OCI-LY3 (cell line): ENCODE data around the gene PRDX6.

Source experiments
- CTCF ChIP-seq: fragments of 200-600, 300-600 bp; sonication (generic); IDR thresholded peaks from 2 replicates; pipeline ENCODE4 v1.5.1; 2014; ENCODE audit warnings: antibody characterized with exemption, low read length, low read depth
- EZH2phosphoT487 ChIP-seq: fragments of 200-600 bp; shearing (Covaris generic); IDR thresholded peaks from 2 replicates; pipeline ENCODE4 v1.6.1; 2018; ENCODE audit warnings: antibody characterized with exemption, mixed run types, low read depth

- TF ChIP-seq CTCF (no peak), EZH2phosphoT487 (no peak)
Observed at GRCh38 chr1:173447224-173447623, 29.9 kb upstream of the PRDX6 start.
